ENCODE data around the gene TEDC2. TPM values are rescaled to one million over a fixed set of nuclear protein-coding genes. Genes with fewer than 3 reads are reported as not detected.
A peak's percentile ranks its signal among the peaks of the same experiment; 100 is the strongest.

TEDC2 gene
- polyA plus RNA-seq, 3 donors = 0.28 TPM; not detected in 2

GRCh38 chr16:2429771-2430663 lies 29.9 kb upstream of the TEDC2 start:
- peak overlapping the region in 3 of 7 donors; percentile 17 to 68 (median 22) for H3K27ac Mint-ChIP-seq
- H3K9ac ChIP-seq (ENCODE audit: insufficient read depth, low read length, poor library complexity, severe bottlenecking) = peak overlapping the region; percentile 77
- peak overlapping the region; percentile 84 to 94 for H3K4me3 Mint-ChIP-seq
- peaks cover 31% of the 10 kb centered on the region for H3K4me1 Mint-ChIP-seq
- TF ChIP-seq CTCF (IDR thresholded peaks at IDR 0.05) = peak; percentile 2
- H2AFZ ChIP-seq (ENCODE audit: insufficient read depth, low read depth, low read length, poor library complexity, severe bottlenecking) = peak overlapping the region; percentile 99
- 2% methylated on average over 43 of the region's 46 CpGs for WGBS (ENCODE audit: insufficient coverage)
- H3K27me3 ChIP-seq (ENCODE audit: control insufficient read depth in 2 of 2, insufficient read depth in 2 of 2, low read length in 2 of 2) = no peaks in the 10 kb centered on the region
- H3K4me1 ChIP-seq (ENCODE audit: control insufficient read depth in 1 of 2, insufficient read depth in 2 of 2, low read length in 2 of 2) = peaks cover 20 to 28% of the 10 kb centered on the region in 2 donors
- intact Hi-C loops (cut with micrococcal nuclease) = loop anchor here (5.0 to 10.0 kb wide), 5 partner anchors 32 to 88 kb away; partner anchors contain the start of genes ABCA3 (in 1 of the 2), NTN3 (in 1 of the 2), TBC1D24 (in 1 of the 2) and TEDC2 (in 1 of the 2)
- peak overlapping the region; percentile 94 for H3K4me2 ChIP-seq (replicated peaks; ENCODE audit: extremely low read depth, low read length, poor library complexity, severe bottlenecking)
- H3K27me3 Mint-ChIP-seq (ENCODE audit: low read depth in 3 of 3) = peaks cover 0 to 2% (median 0%) of the 10 kb centered on the region in 3 donors
- H3K36me3 Mint-ChIP-seq = peaks cover 13 to 21% of the 10 kb centered on the region in 2 donors
- no peaks in the 10 kb centered on the region for H3K9me3 ChIP-seq (replicated peaks in 1 of 2; ENCODE audit: control insufficient read depth in 1 of 2, insufficient read depth in 1 of 2, low read length in 2 of 2)
- H4K20me1 ChIP-seq (ENCODE audit: insufficient read depth, low read length) = no peaks in the 10 kb centered on the region
- peaks cover 45% of the 10 kb centered on the region for H3K79me2 ChIP-seq (ENCODE audit: insufficient read depth, low read length)
- H3K4me3 ChIP-seq (replicated peaks in 1 of 3; ENCODE audit: low read depth in 2 of 3, low read length in 3 of 3) = peak overlapping the region; percentile 52 to 94 (median 79)
- no peaks in the 10 kb centered on the region for H3K9me3 Mint-ChIP-seq
- H3K36me3 ChIP-seq (replicated peaks in 1 of 2; ENCODE audit: control insufficient read depth in 1 of 2, insufficient read depth in 2 of 2, low read length in 2 of 2) = peaks cover 4 to 14% of the 10 kb centered on the region in 2 donors
- peak in 1 of 3 donors; percentile 1 for DNase-seq
- peak overlapping the region in 1 of 2 donors; percentile 10 for H3K27ac ChIP-seq (ENCODE audit: low read depth in 1 of 2, low read length in 2 of 2)

GRCh38 chr16:2432286-2432685 lies 27.6 kb upstream of the TEDC2 start:
- Histone ChIP-seq H3K36me3 (replicated peaks in 1 of 2; ENCODE audit: control insufficient read depth in 1 of 2, insufficient read depth in 2 of 2, low read length in 2 of 2) (peaks cover 17 to 32% of the 10 kb centered on the region in 2 donors), H3K4me1 (ENCODE audit: control insufficient read depth in 1 of 2, insufficient read depth in 2 of 2, low read length in 2 of 2) (peaks cover 20 to 28% of the 10 kb centered on the region in 2 donors), H2AFZ (ENCODE audit: insufficient read depth, low read depth, low read length, poor library complexity, severe bottlenecking) (no peak overlapping the region), H3K9me3 (replicated peaks in 1 of 2; ENCODE audit: control insufficient read depth in 1 of 2, insufficient read depth in 1 of 2, low read length in 2 of 2) (no peaks in the 10 kb centered on the region), H4K20me1 (ENCODE audit: insufficient read depth, low read length) (no peaks in the 10 kb centered on the region), H3K27ac (ENCODE audit: low read depth in 1 of 2, low read length in 2 of 2) (no peak overlapping the region), H3K4me2 (replicated peaks; ENCODE audit: extremely low read depth, low read length, poor library complexity, severe bottlenecking) (no peak overlapping the region), H3K9ac (ENCODE audit: insufficient read depth, low read length, poor library complexity, severe bottlenecking) (no peak overlapping the region), H3K27me3 (ENCODE audit: control insufficient read depth in 2 of 2, insufficient read depth in 2 of 2, low read length in 2 of 2) (no peaks in the 10 kb centered on the region), H3K79me2 (ENCODE audit: insufficient read depth, low read length) (peaks cover 52% of the 10 kb centered on the region), H3K4me3 (replicated peaks in 1 of 3; ENCODE audit: low read depth in 2 of 3, low read length in 3 of 3) (no peak overlapping the region)
- TF ChIP-seq CTCF (IDR thresholded peaks at IDR 0.05) = no peak
- peaks cover 29 to 40% of the 10 kb centered on the region in 2 donors for H3K36me3 Mint-ChIP-seq
- H3K9me3 Mint-ChIP-seq = no peaks in the 10 kb centered on the region
- intact Hi-C loops (cut with micrococcal nuclease) = loop anchor here in 1 of 2 donors (10.0 kb wide), 1 partner anchor 73 kb away; no protein-coding TSS in a partner anchor
- peaks cover 0 to 2% (median 0%) of the 10 kb centered on the region in 3 donors for H3K27me3 Mint-ChIP-seq (ENCODE audit: low read depth in 3 of 3)
- peaks cover 30% of the 10 kb centered on the region for H3K4me1 Mint-ChIP-seq
- H3K4me3 Mint-ChIP-seq = no peak overlapping the region
- WGBS (ENCODE audit: insufficient coverage) = 100% methylated on average over 4 of the region's 6 CpGs
- DNase-seq = no peak
- H3K27ac Mint-ChIP-seq = peak overlapping the region in 1 of 7 donors; percentile 3
